Activated naive CD8-positive, alpha-beta T cell treated with anti-CD3 and anti-CD28 coated beads, Interleukin-2, amount 50 U/mL, for 24 hours (primary cell): Measurements from ENCODE around the gene MIPEP.
A peak's percentile ranks its signal among the peaks of the same experiment; 100 is the strongest.
"Not testable (repeated sequence)": the region's sequence is repeated elsewhere in the genome, so short reads cannot be mapped to it uniquely, and the experiment has no call there.

Experiments used
- ATAC-seq: fragments of 150-1000 bp; cut with Tn5 transposase; one replicate; pipeline ENCODE4 v1.10.0; 2021
- DNase-seq: peaks from one replicate; pipeline ENCODE4 v3.0.0; 2021
- H3K27ac Mint-ChIP-seq: one replicate; pipeline ENCODE4 v1.8.0; 2021; ENCODE audit warnings: mild to moderate bottlenecking, mixed read lengths
- H3K27me3 Mint-ChIP-seq: one replicate; pipeline ENCODE4 v1.8.0; 2021; ENCODE audit warnings: mixed read lengths
- H3K36me3 Mint-ChIP-seq: one replicate; pipeline ENCODE4 v1.8.0; 2021; ENCODE audit warnings: low read depth, mixed read lengths
- H3K4me1 Mint-ChIP-seq: one replicate; pipeline ENCODE4 v1.8.0; 2021; ENCODE audit warnings: mixed read lengths
- H3K4me3 Mint-ChIP-seq: one replicate; pipeline ENCODE4 v1.8.0; 2021; ENCODE audit warnings: mild to moderate bottlenecking, moderate library complexity, mixed read lengths
- H3K9me3 Mint-ChIP-seq: one replicate; pipeline ENCODE4 v1.8.0; 2021; ENCODE audit warnings: mixed read lengths

The MIPEP gene

GRCh38 chr13:23771552-23771951, 117.6 kb downstream of the MIPEP start:
- Mint-ChIP-seq H3K27ac (no peak overlapping the region), H3K27me3 (no peaks in the 10 kb centered on the region), H3K9me3 (no peaks in the 10 kb centered on the region), H3K4me1 (peaks cover 12% of the 10 kb centered on the region), H3K36me3 (peaks cover 2% of the 10 kb centered on the region), H3K4me3 (no peak overlapping the region)
- ATAC-seq: no peak
- DNase-seq: no peak

GRCh38 chr13:23770973-23771372, 118.2 kb downstream of the MIPEP start:
- Mint-ChIP-seq H3K4me3 (no peak overlapping the region), H3K4me1 (peaks cover 8% of the 10 kb centered on the region), H3K9me3 (no peaks in the 10 kb centered on the region), H3K36me3 (peaks cover 2% of the 10 kb centered on the region), H3K27me3 (no peaks in the 10 kb centered on the region), H3K27ac (no peak overlapping the region)
- DNase-seq (no peak), ATAC-seq (peak; percentile 20)

- no peak for ATAC-seq
- peaks cover 2% of the 10 kb centered on the region for H3K36me3 Mint-ChIP-seq
- no peaks in the 10 kb centered on the region for H3K9me3 Mint-ChIP-seq
- H3K4me3 Mint-ChIP-seq: no peak overlapping the region
- no peaks in the 10 kb centered on the region for H3K27me3 Mint-ChIP-seq
- no peak overlapping the region for H3K27ac Mint-ChIP-seq
- peaks cover 8% of the 10 kb centered on the region for H3K4me1 Mint-ChIP-seq
- no peak for DNase-seq
Measured at GRCh38 chr13:23770428-23770827, 118.8 kb downstream of the MIPEP start.

- ATAC-seq (no peak), DNase-seq (no peak)
- Mint-ChIP-seq H3K4me1 (peaks cover 8% of the 10 kb centered on the region), H3K36me3 (peaks cover 2% of the 10 kb centered on the region), H3K9me3 (no peaks in the 10 kb centered on the region), H3K4me3 (no peak overlapping the region), H3K27ac (no peak overlapping the region), H3K27me3 (no peaks in the 10 kb centered on the region)
Measured at GRCh38 chr13:23769401-23769800, 119.8 kb downstream of the MIPEP start.

GRCh38 chr13:23767838-23768237, 121.4 kb downstream of the MIPEP start:
- Mint-ChIP-seq H3K9me3 (no peaks in the 10 kb centered on the region), H3K27me3 (no peaks in the 10 kb centered on the region), H3K4me1 (peaks cover 8% of the 10 kb centered on the region), H3K4me3 (no peak overlapping the region), H3K36me3 (peaks cover 2% of the 10 kb centered on the region), H3K27ac (no peak overlapping the region)
- DNase-seq (no peak), ATAC-seq (no peak)

- Mint-ChIP-seq H3K27ac (no peak overlapping the region), H3K4me3 (no peak overlapping the region), H3K4me1 (peaks cover 8% of the 10 kb centered on the region), H3K27me3 (no peaks in the 10 kb centered on the region), H3K36me3 (peaks cover 2% of the 10 kb centered on the region), H3K9me3 (no peaks in the 10 kb centered on the region)
- ATAC-seq (no peak), DNase-seq (no peak)
Measured at GRCh38 chr13:23766939-23767338, 122.3 kb downstream of the MIPEP start.

GRCh38 chr13:23766283-23766682, 122.9 kb downstream of the MIPEP start:
- DNase-seq: no peak
- peaks cover 3% of the 10 kb centered on the region for H3K4me1 Mint-ChIP-seq
- H3K27me3 Mint-ChIP-seq: no peaks in the 10 kb centered on the region
- H3K27ac Mint-ChIP-seq: no peak overlapping the region
- H3K4me3 Mint-ChIP-seq: no peak overlapping the region
- H3K36me3 Mint-ChIP-seq: peaks cover 2% of the 10 kb centered on the region
- no peak for ATAC-seq
- no peaks in the 10 kb centered on the region for H3K9me3 Mint-ChIP-seq

- H3K4me1 Mint-ChIP-seq: peaks cover 3% of the 10 kb centered on the region
- H3K27ac Mint-ChIP-seq: no peak overlapping the region
- no peak for DNase-seq
Measured at GRCh38 chr13:23765531-23765930, 123.7 kb downstream of the MIPEP start.

GRCh38 chr13:23763318-23763717, 125.9 kb downstream of the MIPEP start:
- no peaks in the 10 kb centered on the region for H3K27me3 Mint-ChIP-seq
- peaks cover 2% of the 10 kb centered on the region for H3K36me3 Mint-ChIP-seq
- no peak overlapping the region for H3K27ac Mint-ChIP-seq
- H3K4me1 Mint-ChIP-seq: peaks cover 3% of the 10 kb centered on the region
- DNase-seq: no peak
- ATAC-seq: no peak
- no peaks in the 10 kb centered on the region for H3K9me3 Mint-ChIP-seq
- H3K4me3 Mint-ChIP-seq: no peak overlapping the region

More at GRCh38 chr13:23765531-23765930, 123.7 kb downstream of the MIPEP start:
- H3K9me3 Mint-ChIP-seq: no peaks in the 10 kb centered on the region
- no peak overlapping the region for H3K4me3 Mint-ChIP-seq
- peaks cover 2% of the 10 kb centered on the region for H3K36me3 Mint-ChIP-seq
- ATAC-seq: no peak
- no peaks in the 10 kb centered on the region for H3K27me3 Mint-ChIP-seq

- not testable (repeated sequence) for DNase-seq, H3K4me1 Mint-ChIP-seq, H3K27me3 Mint-ChIP-seq, H3K9me3 Mint-ChIP-seq, H3K36me3 Mint-ChIP-seq, H3K4me3 Mint-ChIP-seq, H3K27ac Mint-ChIP-seq, ATAC-seq
Measured at GRCh38 chr13:23761760-23762159, 127.4 kb downstream of the MIPEP start.

GRCh38 chr13:23760000-23760399, 129.2 kb downstream of the MIPEP start:
- Mint-ChIP-seq H3K4me3 (no peak overlapping the region), H3K36me3 (peaks cover 4% of the 10 kb centered on the region), H3K27me3 (no peaks in the 10 kb centered on the region), H3K27ac (no peak overlapping the region), H3K4me1 (no peaks in the 10 kb centered on the region), H3K9me3 (no peaks in the 10 kb centered on the region)
- DNase-seq (no peak), ATAC-seq (no peak)

- Mint-ChIP-seq H3K27me3 (no peaks in the 10 kb centered on the region), H3K4me1 (peaks cover 5% of the 10 kb centered on the region), H3K4me3 (no peak overlapping the region), H3K9me3 (no peaks in the 10 kb centered on the region), H3K36me3 (peaks cover 8% of the 10 kb centered on the region), H3K27ac (no peak overlapping the region)
- DNase-seq: no peak
- no peak for ATAC-seq
Measured at GRCh38 chr13:23758798-23759527, 130.2 kb downstream of the MIPEP start.

GRCh38 chr13:23754997-23755396, 134.2 kb downstream of the MIPEP start:
- no peak for DNase-seq
- Mint-ChIP-seq H3K27me3 (no peaks in the 10 kb centered on the region), H3K27ac (no peak overlapping the region)

GRCh38 chr13:23754506-23754905, 134.7 kb downstream of the MIPEP start:
- H3K9me3 Mint-ChIP-seq: no peaks in the 10 kb centered on the region
- DNase-seq (no peak), ATAC-seq (no peak)
- H3K36me3 Mint-ChIP-seq: peaks cover 13% of the 10 kb centered on the region
- H3K27me3 Mint-ChIP-seq: no peaks in the 10 kb centered on the region
- peaks cover 38% of the 10 kb centered on the region for H3K4me1 Mint-ChIP-seq
- no peak overlapping the region for H3K27ac Mint-ChIP-seq
- no peak overlapping the region for H3K4me3 Mint-ChIP-seq

More at GRCh38 chr13:23754997-23755396, 134.2 kb downstream of the MIPEP start:
- Mint-ChIP-seq H3K4me1 (peaks cover 38% of the 10 kb centered on the region), H3K4me3 (no peak overlapping the region), H3K9me3 (no peaks in the 10 kb centered on the region), H3K36me3 (peaks cover 13% of the 10 kb centered on the region)
- ATAC-seq: no peak

GRCh38 chr13:23753458-23753857, 135.7 kb downstream of the MIPEP start:
- no peaks in the 10 kb centered on the region for H3K27me3 Mint-ChIP-seq
- ATAC-seq: no peak
- DNase-seq: no peak

More at GRCh38 chr13:23753458-23753857, 135.7 kb downstream of the MIPEP start:
- H3K9me3 Mint-ChIP-seq: no peaks in the 10 kb centered on the region
- no peak overlapping the region for H3K4me3 Mint-ChIP-seq
- H3K36me3 Mint-ChIP-seq: peaks cover 13% of the 10 kb centered on the region
- peaks cover 38% of the 10 kb centered on the region for H3K4me1 Mint-ChIP-seq
- no peak overlapping the region for H3K27ac Mint-ChIP-seq
